Bronchial epithelial cell (primary cell): ENCODE measurements around the gene LHX6. TPM values are rescaled to one million over a fixed set of nuclear protein-coding genes. Genes with fewer than 3 reads are reported as not detected.

Experiments
- DNase-seq: peaks from one replicate; pipeline ENCODE4 v3.0.0-alpha.2; 2010; ENCODE audit warnings: low read depth
- FAIRE-seq: peaks from 2 replicates; lab custom pipeline; 2011; peaks lifted over from hg19 to GRCh38; lab: Jason Lieb, UNC
- H3K27me3 ChIP-seq: 2 replicates; pipeline ENCODE4 v1.5.1; 2011; ENCODE audit warnings: low read length; ENCODE audit not compliant: control insufficient read depth, insufficient read depth
- H3K36me3 ChIP-seq: 2 replicates; pipeline ENCODE4 v1.5.1; 2011; ENCODE audit warnings: low read length; ENCODE audit not compliant: control insufficient read depth, insufficient read depth
- H3K4me3 ChIP-seq: 2 replicates; pipeline ENCODE4 v1.5.1; 2011; ENCODE audit warnings: mild to moderate bottlenecking, low read depth, low read length, control low read depth
- CTCF ChIP-seq: IDR thresholded peaks from 2 replicates; pipeline ENCODE4 v1.5.1; 2011; ENCODE audit warnings: mild to moderate bottlenecking, moderate library complexity, low read length, control low read depth, inconsistent platforms; ENCODE audit not compliant: insufficient read depth, severe bottlenecking
- total RNA-seq: library from RNA; depleted of rRNA; stranded (reverse); fragments of >200 nt; gene quantifications from 2 replicates; pipeline ENCODE4 v1.2.1, GENCODE V29; 2014

The LHX6 gene
- total RNA-seq, 1 donor from 2014 or later = 0.26 TPM

- TF ChIP-seq CTCF = no peak
- H3K36me3 ChIP-seq = no peaks in the 10 kb centered on the region
- peaks cover 7% of the 10 kb centered on the region for H3K27me3 ChIP-seq
- no peak overlapping the region for H3K4me3 ChIP-seq
- FAIRE-seq (no peak), DNase-seq (no peak)
These were observed 44.2 kb downstream of the LHX6 start for GRCh38 chr9:122184551-122184950.

- Histone ChIP-seq H3K4me3 (no peak overlapping the region), H3K36me3 (no peaks in the 10 kb centered on the region), H3K27me3 (peaks cover 7% of the 10 kb centered on the region)
- FAIRE-seq (no peak), DNase-seq (no peak)
- TF ChIP-seq CTCF = no peak
These were observed 45.3 kb downstream of the LHX6 start for GRCh38 chr9:122183501-122183900.

- FAIRE-seq = no peak
- TF ChIP-seq CTCF = no peak
- DNase-seq = peak; percentile 77
- Histone ChIP-seq H3K36me3 (no peaks in the 10 kb centered on the region), H3K27me3 (peaks cover 7% of the 10 kb centered on the region), H3K4me3 (no peak overlapping the region)
These were observed 48.1 kb downstream of the LHX6 start for GRCh38 chr9:122180633-122181032.

- DNase-seq (peak; percentile 9), FAIRE-seq (no peak)
- H3K4me3 ChIP-seq = no peak overlapping the region
- H3K27me3 ChIP-seq = peaks cover 7% of the 10 kb centered on the region
- TF ChIP-seq CTCF = no peak
- no peaks in the 10 kb centered on the region for H3K36me3 ChIP-seq
These were observed 49.1 kb downstream of the LHX6 start for GRCh38 chr9:122179690-122180074.

GRCh38 chr9:122179054-122179689, 49.6 kb downstream of the LHX6 start:
- DNase-seq (no peak), FAIRE-seq (no peak)
- TF ChIP-seq CTCF = no peak
- Histone ChIP-seq H3K36me3 (no peaks in the 10 kb centered on the region), H3K27me3 (peaks cover 7% of the 10 kb centered on the region), H3K4me3 (no peak overlapping the region)

GRCh38 chr9:122176916-122177315, 51.8 kb downstream of the LHX6 start:
- peaks cover 4% of the 10 kb centered on the region for H3K27me3 ChIP-seq
- DNase-seq = no peak
- no peak for FAIRE-seq
- H3K4me3 ChIP-seq = no peak overlapping the region
- TF ChIP-seq CTCF = no peak
- no peaks in the 10 kb centered on the region for H3K36me3 ChIP-seq
